BLaER1 treated with 17β-estradiol and CSF1 and Interleukin-3, amounts not matched to agents 10 nM and 100 nM (cell line): ENCODE measurements around the gene UBR4.
"Not testable (repeated sequence)": the region's sequence is repeated elsewhere in the genome, so short reads cannot be mapped to it uniquely, and the experiment has no call there.

Source experiments
- H3K27ac ChIP-seq, 11 experiments: shearing (Covaris generic); formaldehyde crosslinking; 2 replicates each; pipeline ENCODE4 v1.8.1; 2022
- H3K27me3 ChIP-seq, 11 experiments: shearing (Covaris generic); formaldehyde crosslinking; 2 replicates each; pipeline ENCODE4 v1.8.1; 2022
- H3K36me3 ChIP-seq, 11 experiments: shearing (Covaris generic); formaldehyde crosslinking; 2 replicates each; pipeline ENCODE4 v1.8.1; 2022
- H3K4me1 ChIP-seq, 10 experiments: shearing (Covaris generic); formaldehyde crosslinking; 2 replicates each; pipeline ENCODE4 v1.8.1; 2022
- H3K4me2 ChIP-seq, 11 experiments: shearing (Covaris generic); formaldehyde crosslinking; 2 replicates each; pipeline ENCODE4 v1.8.1; 2022
- H3K4me3 ChIP-seq, 10 experiments: shearing (Covaris generic); formaldehyde crosslinking; 2 replicates each; pipeline ENCODE4 v1.8.1; 2022
- H3K9ac ChIP-seq, 11 experiments: shearing (Covaris generic); formaldehyde crosslinking; 2 replicates each; pipeline ENCODE4 v1.8.1; 2022
- H3K9me3 ChIP-seq, 11 experiments: shearing (Covaris generic); formaldehyde crosslinking; replicated peaks in 1 of 11; 2 replicates each; pipeline ENCODE4 v1.8.1; 2022
- H4K20me1 ChIP-seq, 11 experiments: shearing (Covaris generic); formaldehyde crosslinking; 2 replicates each; pipeline ENCODE4 v1.8.1; 2022
- Cebpa-rat ChIP-seq, 11 experiments: shearing (Covaris generic); IDR thresholded peaks; 2 replicates each; pipeline ENCODE4 v1.8.1; 2022

The UBR4 gene

GRCh38 chr1:19222979-19223824, 13.1 kb upstream of the UBR4 start:
- H3K27me3 ChIP-seq: no peaks in the 10 kb centered on the region
- H3K9ac ChIP-seq: no peak overlapping the region
- no peaks in the 10 kb centered on the region for H3K9me3 ChIP-seq
- peak overlapping the region in 3 of 11 experiments; percentile 77 to 85 (median 78); a peak in 4 of 22 replicates for H3K27ac ChIP-seq
- no peak overlapping the region for H3K4me2 ChIP-seq
- TF ChIP-seq Cebpa-rat (IDR thresholded peaks at IDR 0.05): no peak
- peaks cover 4 to 96% (median 48%) of the 10 kb centered on the region in 11 experiments; a peak in 15 of 22 replicates for H4K20me1 ChIP-seq
- H3K4me1 ChIP-seq: peaks cover 0 to 48% (median 31%) of the 10 kb centered on the region in 10 experiments; a peak in 16 of 20 replicates
- H3K4me3 ChIP-seq: no peak overlapping the region
- peaks cover 100% of the 10 kb centered on the region in 11 experiments for H3K36me3 ChIP-seq

GRCh38 chr1:19222573-19222972, 12.5 kb upstream of the UBR4 start:
- Histone ChIP-seq H3K27me3 (no peaks in the 10 kb centered on the region), H3K27ac (peak overlapping the region in 4 of 11 experiments; percentile 77 to 85 (median 81); a peak in 8 of 22 replicates), H4K20me1 (peaks cover 4 to 90% (median 47%) of the 10 kb centered on the region in 11 experiments; a peak in 15 of 22 replicates), H3K9me3 (no peaks in the 10 kb centered on the region), H3K4me3 (no peak overlapping the region), H3K36me3 (peaks cover 100% of the 10 kb centered on the region in 11 experiments), H3K4me2 (no peak overlapping the region), H3K4me1 (peaks cover 0 to 48% (median 31%) of the 10 kb centered on the region in 10 experiments; a peak in 16 of 20 replicates), H3K9ac (no peak overlapping the region)
- TF ChIP-seq Cebpa-rat (IDR thresholded peaks at IDR 0.05): no peak

- Histone ChIP-seq H3K27ac (peak overlapping the region in 8 of 11 experiments; percentile 12 to 85 (median 74); a peak in 16 of 22 replicates), H3K9ac (peak overlapping the region in 7 of 11 experiments; percentile 38 to 68 (median 52); a peak in 10 of 22 replicates), H3K4me2 (peak overlapping the region in 9 of 11 experiments; percentile 23 to 77 (median 57); a peak in 15 of 22 replicates), H3K9me3 (no peaks in the 10 kb centered on the region), H3K4me1 (peaks cover 0 to 33% (median 22%) of the 10 kb centered on the region in 10 experiments; a peak in 16 of 20 replicates), H3K27me3 (no peaks in the 10 kb centered on the region), H4K20me1 (peaks cover 5 to 84% (median 46%) of the 10 kb centered on the region in 11 experiments; a peak in 16 of 22 replicates), H3K4me3 (peak overlapping the region in 1 of 10 experiments; percentile 3; a peak in 1 of 20 replicates), H3K36me3 (peaks cover 97 to 100% (median 100%) of the 10 kb centered on the region in 11 experiments)
- peak in 5 of 11 experiments; percentile 43 to 84 (median 70); a peak in 8 of 22 replicates for TF ChIP-seq Cebpa-rat (IDR thresholded peaks at IDR 0.05)
These were observed 10.9 kb upstream of the UBR4 start for GRCh38 chr1:19220991-19221390.

GRCh38 chr1:19220080-19220846, 10.2 kb upstream of the UBR4 start:
- peak overlapping the region in 6 of 11 experiments; percentile 28 to 68 (median 57); a peak in 9 of 22 replicates for H3K9ac ChIP-seq
- peak overlapping the region in 8 of 11 experiments; percentile 33 to 77 (median 60); a peak in 15 of 22 replicates for H3K4me2 ChIP-seq
- peaks cover 11 to 86% (median 53%) of the 10 kb centered on the region in 11 experiments; a peak in 17 of 22 replicates for H4K20me1 ChIP-seq
- peaks cover 0 to 36% (median 24%) of the 10 kb centered on the region in 10 experiments; a peak in 16 of 20 replicates for H3K4me1 ChIP-seq
- TF ChIP-seq Cebpa-rat (IDR thresholded peaks at IDR 0.05): no peak
- peaks cover 96 to 100% (median 100%) of the 10 kb centered on the region in 11 experiments for H3K36me3 ChIP-seq
- H3K9me3 ChIP-seq: no peaks in the 10 kb centered on the region
- peak overlapping the region in 1 of 10 experiments; percentile 3; a peak in 1 of 20 replicates for H3K4me3 ChIP-seq
- H3K27ac ChIP-seq: peak overlapping the region in 8 of 11 experiments; percentile 12 to 85 (median 74); a peak in 16 of 22 replicates
- no peaks in the 10 kb centered on the region for H3K27me3 ChIP-seq

GRCh38 chr1:19219451-19219850, 9.4 kb upstream of the UBR4 start:
- peaks cover 91 to 100% (median 100%) of the 10 kb centered on the region in 11 experiments for H3K36me3 ChIP-seq
- H4K20me1 ChIP-seq: peaks cover 14 to 84% (median 60%) of the 10 kb centered on the region in 11 experiments; a peak in 18 of 22 replicates
- peak overlapping the region in 5 of 11 experiments; percentile 5 to 68 (median 62); a peak in 5 of 22 replicates for H3K9ac ChIP-seq
- H3K9me3 ChIP-seq: no peaks in the 10 kb centered on the region
- H3K4me1 ChIP-seq: peaks cover 0 to 42% (median 27%) of the 10 kb centered on the region in 10 experiments; a peak in 16 of 20 replicates
- H3K27me3 ChIP-seq: no peaks in the 10 kb centered on the region
- peak overlapping the region in 6 of 11 experiments; percentile 33 to 77 (median 62); a peak in 6 of 22 replicates for H3K4me2 ChIP-seq
- no peak overlapping the region for H3K4me3 ChIP-seq
- peak overlapping the region in 6 of 11 experiments; percentile 57 to 85 (median 78); a peak in 13 of 22 replicates for H3K27ac ChIP-seq
- no peak for TF ChIP-seq Cebpa-rat (IDR thresholded peaks at IDR 0.05)

GRCh38 chr1:19216585-19216984, 6.5 kb upstream of the UBR4 start:
- H3K9ac ChIP-seq, H3K4me2 ChIP-seq, H3K27ac ChIP-seq, H3K4me3 ChIP-seq, H3K27me3 ChIP-seq, H3K9me3 ChIP-seq: not testable (repeated sequence)
- H4K20me1 ChIP-seq: peaks cover 27 to 70% (median 52%) of the 10 kb centered on the region in 11 experiments; a peak in 17 of 22 replicates
- H3K36me3 ChIP-seq: peaks cover 77 to 97% (median 90%) of the 10 kb centered on the region in 11 experiments
- H3K4me1 ChIP-seq: peaks cover 24 to 54% (median 42%) of the 10 kb centered on the region in 10 experiments

- Histone ChIP-seq H3K36me3 (peaks cover 47 to 67% (median 60%) of the 10 kb centered on the region in 11 experiments), H3K27me3 (no peaks in the 10 kb centered on the region), H3K4me3 (no peak overlapping the region), H3K4me1 (peaks cover 29 to 44% (median 34%) of the 10 kb centered on the region in 10 experiments), H3K9ac (no peak overlapping the region; a peak in 2 of 22 replicates), H4K20me1 (peaks cover 17 to 64% (median 51%) of the 10 kb centered on the region in 11 experiments; a peak in 18 of 22 replicates), H3K4me2 (no peak overlapping the region; a peak in 1 of 22 replicates), H3K27ac (no peak overlapping the region), H3K9me3 (no peaks in the 10 kb centered on the region)
- no peak for TF ChIP-seq Cebpa-rat (IDR thresholded peaks at IDR 0.05)
These were observed 3.5 kb upstream of the UBR4 start for GRCh38 chr1:19213580-19213979.

GRCh38 chr1:19212167-19212566, 2.1 kb upstream of the UBR4 start:
- Histone ChIP-seq H3K27ac (no peak overlapping the region), H3K9ac (peak overlapping the region in 5 of 11 experiments; percentile 17 to 97 (median 94); a peak in 9 of 22 replicates), H3K9me3 (no peaks in the 10 kb centered on the region), H3K27me3 (no peaks in the 10 kb centered on the region), H4K20me1 (peaks cover 29 to 77% (median 57%) of the 10 kb centered on the region in 11 experiments; a peak in 20 of 22 replicates), H3K4me3 (peak overlapping the region in 3 of 10 experiments; percentile 87 to 98 (median 97); a peak in 4 of 20 replicates), H3K4me2 (peak overlapping the region; percentile 84 to 98 (median 95)), H3K36me3 (peaks cover 33 to 58% (median 46%) of the 10 kb centered on the region in 11 experiments), H3K4me1 (peaks cover 42 to 58% (median 48%) of the 10 kb centered on the region in 10 experiments)
- no peak for TF ChIP-seq Cebpa-rat (IDR thresholded peaks at IDR 0.05)
